AG04450 (cell line): Measurements from ENCODE around the gene PNPLA5. TPM values are rescaled to one million over a fixed set of nuclear protein-coding genes. Genes with fewer than 3 reads are reported as not detected.

ENCODE experiments used
- CTCF ChIA-PET: fragments of 300-600, 350-600 bp; formaldehyde crosslinking; extraction: SDS; loops from one replicate; lab custom pipeline; 2022; ENCODE audit warnings: antibody characterized with exemption, inconsistent platforms; lab: Charles Lee
- POLR2A ChIA-PET: fragments of 350-600 bp; formaldehyde crosslinking; extraction: SDS; loops from one replicate; lab custom pipeline; 2021; ENCODE audit warnings: antibody characterized with exemption, inconsistent platforms; lab: Yijun Ruan, JAX
- DNase-seq: peaks from one replicate; pipeline ENCODE4 v3.0.0-alpha.2; 2011; ENCODE audit warnings: low read depth, low spot score
- H3K27ac ChIP-seq: one replicate; pipeline ENCODE4 v1.5.1; 2012; ENCODE audit warnings: low read depth, low read length, control low read depth
- H3K27me3 ChIP-seq: one replicate; pipeline ENCODE4 v1.6.0; 2012; ENCODE audit warnings: low read length; ENCODE audit not compliant: control insufficient read depth, insufficient read depth
- H3K4me3 ChIP-seq: 2 replicates; pipeline ENCODE4 v1.5.1; 2011; ENCODE audit warnings: mild to moderate bottlenecking, low read depth, low read length, control low read depth
- H3K9me3 ChIP-seq: 2 replicates; pipeline ENCODE4 v1.5.1; 2012; ENCODE audit warnings: low read length; ENCODE audit not compliant: control insufficient read depth, insufficient read depth
- polyA plus RNA-seq: library from polyadenylated mRNA; depleted of rRNA; stranded (reverse); fragments of >200 nt; gene quantifications from 2 replicates; pipeline ENCODE4 v1.2.3, GENCODE V29; 2011
- TF ChIP-seq, protein P1 (sequence below): IDR thresholded peaks from 2 replicates; pipeline ENCODE4 v1.5.1; 2011; ENCODE audit warnings: low read depth, low read length, control low read depth, inconsistent platforms

PNPLA5 gene
- polyA plus RNA-seq, 1 experiment: 0.12 TPM

DNA sequence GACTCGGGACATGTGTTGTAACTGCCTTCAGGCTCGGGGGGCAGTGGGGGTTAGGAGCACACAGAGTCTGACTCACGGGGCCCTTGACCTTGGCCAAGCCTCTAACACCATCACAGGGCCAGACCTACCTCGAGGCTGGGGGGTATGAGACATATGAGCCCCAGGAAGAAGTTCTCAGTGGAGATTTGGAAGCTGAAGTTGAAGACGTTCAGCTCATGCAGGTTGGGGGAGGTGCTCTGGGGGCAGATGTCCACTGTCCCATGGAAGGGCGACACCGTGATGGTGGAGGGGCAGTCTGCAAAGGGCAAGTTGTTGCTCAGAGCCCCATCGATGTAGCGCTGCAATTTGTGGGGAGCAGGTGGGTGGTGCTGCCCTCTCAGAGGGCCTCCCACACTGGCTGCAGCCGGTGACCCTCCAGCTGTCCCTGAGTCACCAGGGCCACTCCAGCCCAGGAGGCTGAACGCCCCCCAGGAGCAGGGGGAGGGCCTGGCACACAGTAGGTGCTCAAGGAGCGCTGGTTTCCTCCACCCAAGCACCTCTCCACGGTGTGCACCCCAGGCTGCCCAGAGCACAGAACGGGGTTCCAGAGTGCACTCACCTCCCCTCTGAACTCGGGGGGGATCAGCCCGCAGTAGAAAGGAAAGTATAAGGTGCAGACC lies 2.5 kb downstream of the PNPLA5 start:
- POLR2A ChIA-PET: no interaction called here
- Histone ChIP-seq H3K27me3 (peaks cover 38% of the 10 kb centered on the region), H3K27ac (no peak overlapping the region), H3K4me3 (no peak overlapping the region), H3K9me3 (no peaks in the 10 kb centered on the region; the same call in 1 of the 2 replicates)
- TF ChIP-seq, protein P1, sequence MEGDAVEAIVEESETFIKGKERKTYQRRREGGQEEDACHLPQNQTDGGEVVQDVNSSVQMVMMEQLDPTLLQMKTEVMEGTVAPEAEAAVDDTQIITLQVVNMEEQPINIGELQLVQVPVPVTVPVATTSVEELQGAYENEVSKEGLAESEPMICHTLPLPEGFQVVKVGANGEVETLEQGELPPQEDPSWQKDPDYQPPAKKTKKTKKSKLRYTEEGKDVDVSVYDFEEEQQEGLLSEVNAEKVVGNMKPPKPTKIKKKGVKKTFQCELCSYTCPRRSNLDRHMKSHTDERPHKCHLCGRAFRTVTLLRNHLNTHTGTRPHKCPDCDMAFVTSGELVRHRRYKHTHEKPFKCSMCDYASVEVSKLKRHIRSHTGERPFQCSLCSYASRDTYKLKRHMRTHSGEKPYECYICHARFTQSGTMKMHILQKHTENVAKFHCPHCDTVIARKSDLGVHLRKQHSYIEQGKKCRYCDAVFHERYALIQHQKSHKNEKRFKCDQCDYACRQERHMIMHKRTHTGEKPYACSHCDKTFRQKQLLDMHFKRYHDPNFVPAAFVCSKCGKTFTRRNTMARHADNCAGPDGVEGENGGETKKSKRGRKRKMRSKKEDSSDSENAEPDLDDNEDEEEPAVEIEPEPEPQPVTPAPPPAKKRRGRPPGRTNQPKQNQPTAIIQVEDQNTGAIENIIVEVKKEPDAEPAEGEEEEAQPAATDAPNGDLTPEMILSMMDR: no peak
- CTCF ChIA-PET: interaction anchor here (0.5 to 1.8 kb wide), 2 partner anchors 56 to 276 kb away, joined by 4 to 11 read pairs; no protein-coding TSS in a partner anchor
- no peak for DNase-seq

DNA sequence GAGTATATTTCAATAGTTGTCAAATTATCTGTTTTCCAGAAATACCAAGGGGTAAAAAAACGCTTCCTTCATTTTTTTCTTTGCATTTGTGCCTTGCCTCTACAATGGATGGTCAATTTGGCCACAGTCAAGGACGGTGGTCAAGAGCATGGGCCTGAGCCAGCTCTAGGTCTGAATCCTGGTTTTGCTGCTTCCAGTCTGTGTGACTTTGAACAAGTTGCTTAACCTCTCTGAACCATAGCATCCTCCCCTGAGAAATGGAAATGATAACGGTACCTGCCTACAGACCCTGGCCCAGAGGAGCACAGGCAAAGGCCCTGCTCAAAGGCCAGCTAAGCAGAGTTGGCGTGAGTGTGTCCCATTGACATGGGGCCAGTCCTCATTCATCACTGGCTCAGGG lies 3.1 kb downstream of the PNPLA5 start:
- Histone ChIP-seq H3K4me3 (no peak overlapping the region), H3K27ac (no peak overlapping the region), H3K27me3 (peaks cover 34% of the 10 kb centered on the region), H3K9me3 (no peaks in the 10 kb centered on the region; the same call in 1 of the 2 replicates)
- CTCF ChIA-PET: interaction anchor here (0.5 to 1.8 kb wide), 3 partner anchors 57 to 276 kb away, joined by 3 to 11 read pairs (median 4); no protein-coding TSS in a partner anchor
- no peak for DNase-seq
- TF ChIP-seq, protein P1: no peak
- POLR2A ChIA-PET: no interaction called here

- ChIA-PET POLR2A (no interaction called here), CTCF (interaction anchor here (1.0 to 1.2 kb wide), 2 partner anchors 9 to 60 kb away, joined by 3 to 7 read pairs; no protein-coding TSS in a partner anchor)
- no peak overlapping the region for H3K27ac ChIP-seq
- H3K27me3 ChIP-seq: peaks cover 33% of the 10 kb centered on the region
- H3K9me3 ChIP-seq: peaks cover 6% of the 10 kb centered on the region
- H3K4me3 ChIP-seq: no peak overlapping the region
- DNase-seq: no peak
- TF ChIP-seq, protein P1: no peak
Measured at GRCh38 chr22:43887391-43887790, 4.4 kb downstream of the PNPLA5 start.

GRCh38 chr22:43886231-43886630 lies 5.6 kb downstream of the PNPLA5 start:
- ChIA-PET CTCF (interaction anchor here (0.6 to 1.2 kb wide), 4 partner anchors 8 to 60 kb away, joined by 3 to 7 read pairs (median 4); no protein-coding TSS in a partner anchor), POLR2A (no interaction called here)
- H3K9me3 ChIP-seq: peaks cover 6% of the 10 kb centered on the region
- DNase-seq: no peak
- no peak overlapping the region for H3K4me3 ChIP-seq
- no peak overlapping the region for H3K27ac ChIP-seq
- TF ChIP-seq, protein P1: no peak
- peaks cover 21% of the 10 kb centered on the region for H3K27me3 ChIP-seq

DNA sequence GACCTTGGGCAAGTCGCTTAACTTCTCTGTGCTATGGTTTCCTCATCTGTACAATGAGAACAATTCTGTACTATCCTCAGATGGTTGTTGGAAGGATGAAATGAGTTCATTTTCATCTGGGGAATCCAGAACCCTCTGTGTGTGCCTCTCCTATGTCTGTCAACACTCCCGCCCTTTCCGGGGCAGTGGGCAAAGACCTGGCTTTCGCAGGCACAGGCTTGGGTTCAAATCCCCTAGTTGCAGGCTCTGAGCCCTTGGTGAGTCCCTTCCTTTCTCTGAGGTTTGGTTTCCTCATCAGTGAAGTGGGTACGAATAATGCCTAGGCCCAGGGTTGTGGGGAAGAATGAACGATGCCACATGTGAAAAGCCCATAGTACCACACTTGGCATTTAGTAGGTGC lies 6.0 kb downstream of the PNPLA5 start:
- DNase-seq: no peak
- Histone ChIP-seq H3K27ac (no peak overlapping the region), H3K4me3 (no peak overlapping the region), H3K27me3 (peaks cover 18% of the 10 kb centered on the region), H3K9me3 (peaks cover 6% of the 10 kb centered on the region)
- CTCF ChIA-PET: interaction anchor here (1.6 to 3.0 kb wide), 2 partner anchors 11 to 500 kb away, joined by 5 to 20 read pairs; no protein-coding TSS in a partner anchor
- POLR2A ChIA-PET: no interaction called here
- TF ChIP-seq, protein P1: no peak
